ENCODE data around the gene C1QTNF8. TPM values are rescaled to one million over a fixed set of nuclear protein-coding genes. Genes with fewer than 3 reads are reported as not detected.

Gene C1QTNF8
- total RNA-seq, 1 donor from 2014 or later, result not detected

DNA sequence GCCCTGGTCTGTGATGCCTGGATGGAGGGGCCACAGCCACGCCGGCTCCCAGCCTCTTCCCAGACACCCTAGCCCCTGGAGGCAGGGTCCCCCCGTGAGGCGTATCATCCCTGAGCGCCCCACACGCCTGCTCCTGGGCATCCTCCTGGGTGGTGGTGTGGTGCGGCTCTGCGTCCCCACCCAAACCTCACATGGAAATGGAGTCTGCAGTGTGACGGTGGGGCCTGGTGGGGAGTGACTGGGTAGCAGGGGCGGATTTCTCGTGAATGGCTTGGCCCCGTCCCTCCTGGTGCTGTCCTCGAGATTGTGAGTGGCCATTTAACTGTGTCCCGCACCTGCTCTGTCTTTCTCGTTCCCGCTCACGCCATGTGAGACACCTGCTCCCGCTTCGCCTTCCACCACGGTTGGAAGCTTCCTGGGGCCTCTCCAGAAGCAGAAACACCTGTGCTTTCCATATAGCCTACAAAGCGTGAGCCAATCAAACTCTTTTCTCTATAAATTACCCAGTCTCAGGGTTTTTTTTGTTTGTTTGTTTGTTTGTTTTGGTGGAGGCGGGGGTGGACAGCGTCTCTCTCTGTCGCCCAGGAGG lies 29.4 kb downstream of the C1QTNF8 start:
- DNase-seq (ENCODE audit: extremely low read depth, low read depth, low spot score), result no peak

DNA sequence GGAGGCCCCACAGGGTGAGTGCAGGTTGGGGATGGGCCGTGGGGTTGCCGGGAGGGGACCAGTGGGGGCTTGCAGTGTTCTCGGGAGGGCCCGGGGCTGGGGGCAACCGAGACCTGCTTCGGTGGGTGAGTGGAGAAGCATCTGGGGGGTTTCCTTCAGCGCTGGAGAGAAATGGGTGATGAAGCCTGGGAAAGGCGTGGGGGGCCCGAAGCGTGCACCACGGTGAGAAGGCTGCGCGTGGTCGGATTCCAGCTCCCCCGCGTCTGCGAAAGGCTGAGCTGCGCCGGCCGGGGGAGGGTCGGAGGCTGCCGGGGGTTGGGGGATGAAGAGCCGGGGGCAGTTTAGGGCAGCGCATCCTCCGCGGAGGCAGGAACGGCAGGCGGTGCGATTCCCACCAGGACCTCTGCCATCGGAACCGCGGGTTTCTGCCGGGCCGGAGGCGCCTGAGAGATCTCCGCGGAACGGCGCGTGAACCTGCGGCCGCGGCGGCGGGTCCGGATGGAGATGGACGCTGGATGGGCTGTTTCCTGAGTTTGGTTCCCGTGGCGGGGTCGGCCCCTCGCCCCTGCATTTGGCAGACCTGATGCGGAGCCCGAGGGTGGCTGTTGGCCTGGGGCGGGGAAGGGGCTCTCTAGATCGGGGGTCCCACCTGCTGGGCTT lies 30.4 kb downstream of the C1QTNF8 start:
- no peak for DNase-seq (ENCODE audit: extremely low read depth, low read depth, low spot score)

DNA sequence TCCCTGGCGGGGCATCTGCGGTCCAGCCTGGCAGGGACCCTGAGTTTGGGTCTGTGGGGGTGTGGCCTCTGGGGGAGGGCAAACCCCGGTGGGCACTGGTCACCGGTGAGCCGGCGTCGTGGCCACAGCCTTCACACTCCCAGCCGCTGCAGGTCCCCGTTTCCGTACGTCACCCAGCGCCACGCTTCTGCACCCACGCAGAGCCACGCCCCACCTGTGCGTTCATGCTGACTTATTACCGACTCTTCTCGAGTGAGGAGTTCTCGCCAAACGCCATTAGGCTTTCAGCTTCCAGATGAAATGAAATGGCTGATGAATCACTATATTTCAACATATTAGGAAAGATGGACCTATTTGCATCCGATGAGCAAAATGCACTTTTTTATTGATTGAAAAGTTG lies 32.3 kb downstream of the C1QTNF8 start:
- DNase-seq (ENCODE audit: extremely low read depth, low read depth, low spot score), result no peak

DNA sequence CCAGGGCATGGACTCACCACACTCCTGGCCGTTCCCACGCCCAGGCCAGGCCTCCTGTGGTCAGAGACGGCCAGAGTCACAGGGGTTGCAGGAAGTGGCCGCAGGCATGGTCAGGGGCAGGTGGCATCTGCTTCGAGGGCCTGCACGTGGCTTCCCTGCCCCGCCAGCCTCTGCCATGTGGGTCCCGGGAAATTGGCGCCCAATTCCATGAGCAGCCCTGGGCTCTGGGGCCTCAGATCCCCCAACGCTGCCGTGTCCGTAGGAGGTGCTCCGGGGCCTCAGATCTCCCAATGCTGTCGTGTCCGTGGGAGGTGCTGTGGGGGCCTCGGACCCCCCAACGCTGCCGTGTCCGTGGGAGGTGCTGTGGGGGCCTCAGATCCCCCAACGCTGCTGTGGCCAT lies 33.1 kb downstream of the C1QTNF8 start:
- no peak for DNase-seq (ENCODE audit: extremely low read depth, low read depth, low spot score)

DNA sequence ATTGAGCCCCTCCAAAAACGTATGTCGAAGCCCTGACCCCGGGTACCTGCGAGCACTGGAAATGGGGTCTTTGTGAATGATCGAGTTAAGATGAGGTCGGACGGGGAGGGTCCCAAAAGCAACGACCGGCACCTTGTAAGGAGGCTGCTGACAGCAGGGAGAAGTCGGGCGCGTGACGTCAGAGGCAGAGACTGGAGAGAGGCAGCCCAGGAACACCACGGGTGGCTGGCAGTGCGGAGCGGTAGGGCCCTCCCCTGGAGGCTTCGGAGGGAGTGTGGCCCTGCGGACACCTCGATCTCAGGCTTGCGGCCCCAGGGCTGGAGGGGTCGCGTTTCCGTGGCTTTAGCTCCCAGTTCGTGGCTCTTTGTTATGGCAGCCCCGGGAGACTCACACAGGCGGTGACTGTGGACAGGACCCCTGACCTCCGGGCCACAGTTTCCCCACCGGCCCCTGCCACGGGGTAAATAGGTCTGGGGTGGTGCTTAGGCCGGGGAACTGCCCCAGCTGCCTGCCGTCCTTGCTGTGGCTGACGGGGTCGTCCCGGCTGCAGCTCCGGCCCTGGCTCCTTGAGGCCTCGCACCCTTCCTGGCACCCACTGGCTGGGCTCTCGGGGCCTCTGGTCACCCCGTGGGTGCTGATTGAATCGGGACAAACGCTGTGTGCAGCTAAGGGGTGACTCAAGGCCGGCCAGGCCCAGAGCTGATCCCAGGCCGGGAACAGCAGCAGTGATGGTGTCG lies 34.1 kb downstream of the C1QTNF8 start:
- DNase-seq (ENCODE audit: extremely low read depth, low read depth, low spot score), result no peak

DNA sequence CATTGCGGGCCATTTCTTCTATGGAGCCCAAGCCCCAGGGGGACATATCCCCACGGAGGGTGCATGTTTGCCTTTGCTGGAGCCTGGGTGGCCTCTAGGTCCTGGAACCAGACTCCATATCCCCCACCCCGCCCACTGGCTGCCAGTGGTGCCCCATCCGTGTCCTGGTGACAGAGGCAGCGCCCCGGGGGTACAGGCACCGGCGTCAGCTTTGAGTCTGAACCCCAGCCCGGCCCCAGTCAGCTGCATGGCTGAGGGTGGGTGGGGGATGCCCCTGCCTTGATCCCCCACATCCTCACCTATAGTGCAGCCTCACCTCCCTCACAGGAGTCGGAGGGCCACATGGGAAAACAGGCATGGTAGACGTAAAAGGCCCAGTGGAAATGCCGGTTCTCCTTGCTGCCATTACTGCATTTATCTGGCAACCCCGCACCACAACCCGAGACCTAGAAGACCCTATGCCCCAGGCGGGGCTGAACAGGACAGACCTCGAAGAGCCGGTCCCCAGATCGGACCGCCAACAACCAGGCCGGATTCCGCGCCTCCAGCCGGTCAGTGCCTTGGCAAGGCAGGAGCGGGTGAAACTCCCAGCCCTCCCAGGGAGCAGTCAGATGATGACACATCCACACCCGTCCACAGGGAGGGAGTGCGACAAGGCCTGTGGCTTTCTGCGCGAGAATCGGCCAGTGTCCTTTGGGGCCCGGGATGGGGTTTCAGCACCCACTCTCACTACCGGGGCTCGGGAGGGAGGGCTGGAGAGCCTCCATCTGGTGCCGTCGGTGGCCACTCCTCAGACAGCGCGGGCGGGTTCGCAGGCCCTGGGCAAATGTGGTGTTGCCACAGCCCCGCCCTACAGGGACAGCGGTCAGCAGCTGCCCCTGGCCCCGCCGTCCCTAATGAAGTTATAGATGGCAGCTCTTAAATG lies 35.4 kb downstream of the C1QTNF8 start:
- DNase-seq (ENCODE audit: extremely low read depth, low read depth, low spot score), result no peak

DNA sequence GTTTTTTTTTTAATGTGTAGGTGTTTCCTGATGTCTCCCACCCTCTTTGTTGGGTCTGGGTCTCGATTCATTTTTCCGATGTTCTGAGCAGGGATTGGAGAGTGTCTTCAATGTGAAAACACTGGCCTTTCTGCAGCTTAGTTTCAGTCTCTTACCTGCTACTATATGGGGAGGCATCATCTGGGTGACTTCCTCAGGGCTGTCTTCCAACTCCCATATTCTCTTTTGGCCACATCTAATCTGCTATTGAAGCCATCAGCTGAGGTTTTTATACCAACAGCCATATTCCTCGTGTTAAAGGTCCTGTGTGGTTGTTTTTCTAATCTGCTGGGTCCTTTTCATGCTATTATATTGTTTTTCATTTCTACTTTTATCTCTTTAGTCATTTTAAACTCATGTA lies 36.7 kb downstream of the C1QTNF8 start:
- no peak for DNase-seq (ENCODE audit: extremely low read depth, low read depth, low spot score)

DNA sequence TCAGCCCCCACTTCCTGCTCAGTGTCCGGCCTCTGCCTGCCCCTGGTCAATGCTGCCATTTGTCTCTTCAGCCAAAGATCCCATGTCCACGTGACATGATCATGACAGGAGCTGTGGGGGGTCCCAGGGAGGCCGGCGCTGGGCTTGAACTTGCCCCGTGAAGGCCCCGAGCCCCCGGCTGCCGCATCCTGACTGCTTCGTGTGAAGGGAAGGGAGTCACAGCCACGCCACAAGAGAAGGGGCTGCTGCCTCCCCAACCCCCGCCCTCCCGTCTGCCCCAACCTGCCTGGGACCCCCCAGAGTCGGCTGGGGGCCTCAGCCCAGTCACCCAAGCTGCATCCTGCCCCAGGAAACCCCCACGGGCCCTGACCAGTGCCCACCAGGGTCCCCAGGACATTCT lies 37.8 kb downstream of the C1QTNF8 start:
- no peak for DNase-seq (ENCODE audit: extremely low read depth, low read depth, low spot score)

DNA sequence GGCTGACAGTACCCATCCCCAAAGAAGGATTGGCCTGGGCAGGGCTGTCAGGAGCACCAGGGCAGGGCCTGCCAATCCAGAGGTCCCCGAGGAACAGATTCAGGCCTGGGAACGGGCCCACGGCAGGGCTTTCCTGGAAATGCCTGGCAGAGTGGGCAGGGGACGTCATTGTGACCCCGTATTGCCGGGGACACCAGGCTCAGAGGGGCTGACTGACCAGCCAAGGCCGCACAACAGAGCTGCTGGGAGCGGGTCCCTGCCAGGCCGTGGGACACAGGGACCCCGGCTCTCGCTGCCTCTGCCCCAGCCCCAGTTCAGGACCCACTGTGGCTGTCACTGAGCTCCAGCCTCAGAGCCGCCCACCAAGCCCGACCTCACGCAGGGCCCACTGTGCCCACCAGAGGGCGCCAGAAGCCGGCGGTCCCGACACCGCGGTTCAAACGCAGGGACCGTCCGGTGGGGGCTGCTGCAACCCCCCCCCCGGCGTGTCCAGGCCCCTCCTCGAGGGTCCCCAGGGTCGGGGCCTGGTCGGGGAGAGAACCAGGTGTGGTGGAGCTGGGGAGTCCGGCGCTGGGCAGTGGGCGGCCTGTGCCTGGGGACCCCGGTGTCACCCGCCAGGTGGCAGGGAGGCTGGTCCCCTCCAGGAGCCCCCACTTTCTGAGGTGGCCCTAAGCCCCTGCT lies 38.7 kb downstream of the C1QTNF8 start:
- no peak for DNase-seq (ENCODE audit: extremely low read depth, low read depth, low spot score)

DNA sequence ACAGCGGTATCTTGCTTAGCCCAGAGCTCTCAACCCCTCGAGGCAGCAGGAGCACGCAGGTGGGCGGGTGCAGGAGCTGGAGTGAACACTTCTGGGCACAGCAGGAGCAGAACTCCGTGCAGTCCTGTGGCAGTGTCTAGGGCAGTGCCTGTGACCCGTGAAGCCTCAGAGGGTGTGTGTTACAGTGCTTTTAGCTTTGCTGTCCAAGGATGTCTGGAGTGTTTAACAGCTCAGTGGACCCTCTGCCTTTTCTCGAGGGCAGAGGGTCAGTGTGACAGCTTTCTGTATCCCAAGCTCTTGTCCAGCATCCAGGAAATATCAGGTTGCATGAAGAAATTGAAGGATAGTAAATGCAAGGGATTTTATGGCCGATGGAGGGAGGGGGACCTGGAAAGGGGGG lies 39.8 kb downstream of the C1QTNF8 start:
- no peak for DNase-seq (ENCODE audit: extremely low read depth, low read depth, low spot score)

DNA sequence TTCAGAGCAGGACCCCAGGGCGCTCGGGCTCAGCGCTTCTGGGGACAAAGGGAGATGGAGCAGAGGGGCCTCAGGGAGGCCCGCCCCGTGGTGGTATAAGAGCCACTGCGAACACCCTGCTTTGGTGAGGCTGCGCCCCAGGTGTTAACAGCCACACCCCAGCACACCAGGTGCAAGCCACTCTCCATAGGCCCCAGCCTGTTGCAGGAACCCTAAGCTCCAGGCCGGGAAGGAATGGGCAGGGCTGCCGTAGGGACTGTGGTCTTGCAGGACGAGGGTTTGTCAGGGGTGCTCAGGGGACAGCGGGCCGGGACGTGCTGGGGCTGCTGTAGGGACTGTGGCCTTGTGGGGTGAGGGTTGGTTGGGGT lies 40.5 kb downstream of the C1QTNF8 start:
- no peak for DNase-seq (ENCODE audit: extremely low read depth, low read depth, low spot score)

DNA sequence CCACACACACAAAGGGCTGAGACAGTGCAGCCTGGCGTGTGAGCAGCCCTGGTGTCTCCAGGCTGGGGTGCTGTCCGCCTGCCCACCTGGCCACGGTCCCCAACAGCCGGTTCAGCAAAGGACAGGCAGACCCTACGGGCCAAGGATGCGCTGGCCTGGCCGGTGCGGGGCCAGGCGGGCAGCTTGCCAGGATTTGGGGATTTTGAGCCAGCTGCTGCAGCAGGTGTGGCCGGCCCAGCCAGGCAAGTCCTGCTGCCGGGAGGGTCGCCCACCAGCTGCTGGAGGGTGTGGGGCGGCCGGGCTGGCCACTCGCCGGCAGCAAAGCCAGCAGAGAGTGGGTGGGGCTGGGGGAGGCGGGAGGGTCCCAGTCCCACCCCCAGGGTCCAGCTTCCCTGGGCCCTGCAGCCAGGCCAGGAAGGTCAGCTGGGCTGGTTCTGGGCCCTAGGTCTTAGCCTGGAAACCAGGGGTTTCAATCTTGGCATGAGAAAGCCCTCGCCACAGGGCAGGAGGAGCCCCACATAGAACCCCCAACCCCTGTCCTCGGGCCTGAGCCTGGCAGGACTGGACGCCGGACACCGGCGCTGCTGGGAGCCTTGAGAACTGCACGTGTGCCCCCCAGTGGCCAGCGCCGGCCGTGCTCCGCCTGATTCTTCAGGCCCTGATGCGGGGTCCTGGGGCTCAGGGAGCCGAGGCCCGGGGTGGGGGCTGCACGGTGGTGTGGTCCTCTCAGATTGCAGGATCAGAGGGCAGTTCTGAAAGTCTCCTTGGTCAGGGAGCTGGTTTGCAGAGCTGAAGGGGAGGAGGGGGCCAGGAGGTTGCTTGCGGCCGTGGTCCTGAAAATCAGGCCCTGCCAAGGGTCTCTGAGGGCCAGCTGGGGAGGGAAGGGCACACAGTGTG lies 41.1 kb downstream of the C1QTNF8 start:
- no peak for DNase-seq (ENCODE audit: extremely low read depth, low read depth, low spot score)

DNA sequence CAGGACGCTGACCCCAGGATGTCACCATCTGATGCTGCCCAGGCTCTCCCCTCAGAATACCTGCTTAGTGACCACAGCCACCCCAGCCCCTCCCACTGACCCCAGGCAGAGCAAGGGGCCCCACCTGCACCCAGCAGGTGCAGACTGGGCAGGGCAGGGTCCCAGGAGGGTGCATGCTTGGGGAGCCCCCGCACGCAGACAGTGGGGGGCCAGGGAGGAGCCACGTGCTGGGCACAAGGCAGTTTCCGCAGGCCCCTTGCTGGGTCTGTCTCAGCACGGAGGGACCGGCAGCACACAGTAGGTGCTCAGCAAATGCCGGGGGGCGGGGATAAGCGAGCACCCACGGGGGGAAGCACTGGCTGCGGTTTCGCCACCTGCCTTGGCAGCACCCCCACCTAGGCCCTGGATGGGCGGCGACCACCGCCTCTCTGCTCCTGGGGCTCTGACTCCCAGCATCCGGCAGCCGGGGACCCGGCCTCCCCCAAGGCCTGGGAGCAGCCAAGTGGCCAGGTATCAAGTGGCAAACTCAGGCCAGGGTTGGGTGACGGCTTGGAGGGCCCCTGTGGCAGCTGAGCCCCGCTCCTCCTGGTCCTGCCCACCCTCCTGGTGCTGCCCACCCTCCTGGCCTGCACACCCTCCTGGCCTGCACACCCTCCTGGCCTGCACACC lies 42.2 kb downstream of the C1QTNF8 start:
- no peak for DNase-seq (ENCODE audit: extremely low read depth, low read depth, low spot score)

DNA sequence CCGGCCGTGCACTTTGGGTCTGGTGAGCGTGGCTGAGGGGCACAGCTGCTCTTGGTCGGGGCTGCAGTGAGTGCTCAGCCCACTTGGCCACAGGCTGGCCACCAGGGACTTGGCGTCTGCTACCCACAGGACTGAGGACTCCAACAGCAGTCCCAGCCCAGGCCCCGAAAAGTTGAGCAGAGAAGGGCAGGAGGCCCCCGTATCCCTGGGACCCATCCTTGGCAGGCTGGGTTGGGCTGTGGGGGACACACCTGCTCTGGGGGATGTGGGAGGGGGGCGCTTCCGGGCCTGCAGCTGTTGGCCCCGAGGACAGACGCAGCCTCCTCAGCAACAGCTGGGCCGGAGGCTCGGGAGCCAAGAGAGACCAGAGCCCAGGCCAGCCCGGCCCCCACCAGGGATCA lies 42.9 kb downstream of the C1QTNF8 start:
- DNase-seq (ENCODE audit: extremely low read depth, low read depth, low spot score), result no peak

DNA sequence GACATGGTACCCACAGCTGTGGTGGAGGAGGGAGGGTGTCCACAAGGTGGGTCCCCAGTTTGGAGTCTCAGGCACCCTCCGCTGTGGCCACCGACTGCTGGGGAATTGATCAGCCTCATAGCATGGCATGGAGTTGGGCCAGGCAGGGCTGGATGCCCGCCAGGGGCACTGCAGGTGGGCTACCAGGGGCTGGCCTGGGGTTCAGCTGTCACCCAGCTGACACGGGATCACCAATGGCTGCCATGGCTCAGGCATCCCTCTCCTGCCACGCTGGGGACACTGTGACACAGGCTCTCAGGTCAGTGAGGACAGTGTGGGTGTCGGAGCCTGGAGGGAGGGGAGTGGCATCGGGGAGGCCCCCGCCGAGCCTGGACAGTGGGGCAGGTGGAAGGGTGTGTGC lies 43.3 kb downstream of the C1QTNF8 start:
- DNase-seq (ENCODE audit: extremely low read depth, low read depth, low spot score), result no peak

DNA sequence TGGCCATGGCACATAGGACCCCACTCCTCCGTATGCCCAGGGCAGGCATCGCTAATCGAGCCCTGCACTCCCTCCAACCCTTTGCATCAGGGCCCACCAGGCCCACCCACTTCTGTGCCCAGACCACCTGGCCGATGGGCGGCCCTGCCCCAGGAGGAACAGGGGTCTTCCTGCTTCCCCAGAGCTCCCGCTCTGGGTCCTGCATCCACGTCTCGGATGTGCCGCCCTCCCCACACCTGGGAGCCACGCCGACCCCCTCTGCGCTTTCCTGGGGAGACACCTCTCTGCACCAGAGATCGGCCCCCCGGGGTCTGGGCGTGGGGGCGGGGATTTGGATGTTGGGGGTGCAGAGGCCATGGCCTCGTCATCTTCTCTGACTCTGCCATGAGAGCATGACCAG lies 44.6 kb downstream of the C1QTNF8 start:
- no peak for DNase-seq (ENCODE audit: extremely low read depth, low read depth, low spot score)

DNA sequence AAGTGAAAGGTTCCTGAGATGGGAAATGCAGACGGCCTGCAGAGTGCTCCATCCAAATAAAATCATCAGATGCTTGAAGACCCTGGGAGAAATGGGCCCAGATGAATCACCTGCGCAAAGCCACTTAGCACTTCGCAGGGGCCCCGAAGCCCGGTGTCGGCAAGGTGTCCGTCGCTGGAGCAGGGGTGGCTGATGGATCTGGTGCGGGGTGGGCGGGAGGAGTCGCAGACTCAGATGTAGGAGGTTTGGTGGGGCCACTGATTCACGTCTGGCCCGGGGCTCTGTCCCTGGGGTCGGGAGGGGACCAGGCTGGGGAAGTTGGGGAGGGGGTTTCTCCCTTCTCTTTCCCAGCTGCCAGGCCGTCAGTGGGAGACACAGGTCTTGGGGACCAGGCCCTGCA lies 45.1 kb downstream of the C1QTNF8 start:
- DNase-seq (ENCODE audit: extremely low read depth, low read depth, low spot score), result no peak

DNA sequence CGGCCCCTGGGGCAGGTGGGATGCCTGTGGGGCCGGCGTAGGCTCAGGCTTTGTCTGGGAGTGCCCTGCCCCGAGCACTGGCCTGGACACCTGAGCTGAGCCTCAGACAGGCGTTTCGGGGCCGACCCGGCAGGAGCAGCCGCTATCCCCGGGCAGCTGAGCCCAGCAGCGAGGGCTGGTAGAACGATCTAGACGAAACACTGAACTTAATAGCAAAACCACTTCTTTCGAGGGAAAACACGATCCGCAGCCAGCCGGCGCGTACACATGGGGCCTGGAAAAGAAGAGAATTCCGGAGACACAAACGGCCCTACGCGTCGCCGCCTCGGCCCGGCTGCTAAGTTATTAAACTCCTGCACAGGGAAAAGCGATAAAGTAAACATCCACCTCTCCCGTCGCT lies 45.5 kb downstream of the C1QTNF8 start:
- no peak for DNase-seq (ENCODE audit: extremely low read depth, low read depth, low spot score)

DNA sequence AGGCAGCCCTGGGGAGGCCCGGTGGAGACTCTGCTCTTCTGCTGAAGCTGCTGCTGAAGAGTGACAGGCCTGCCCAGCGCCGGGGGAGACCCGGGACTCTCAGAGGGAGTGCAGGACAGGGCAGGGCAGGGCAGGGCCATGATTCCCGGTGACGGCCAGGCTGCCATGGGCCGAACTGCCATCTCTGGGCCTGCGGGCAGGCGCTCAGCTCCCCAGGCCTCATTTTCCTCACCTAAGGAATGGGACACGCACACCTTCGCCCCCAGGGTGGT lies 46.1 kb downstream of the C1QTNF8 start:
- DNase-seq (ENCODE audit: extremely low read depth, low read depth, low spot score), result no peak

Data from glomerular endothelial cell (primary cell).